Measurements from ENCODE around the gene IL37.

IL37 gene

DNA sequence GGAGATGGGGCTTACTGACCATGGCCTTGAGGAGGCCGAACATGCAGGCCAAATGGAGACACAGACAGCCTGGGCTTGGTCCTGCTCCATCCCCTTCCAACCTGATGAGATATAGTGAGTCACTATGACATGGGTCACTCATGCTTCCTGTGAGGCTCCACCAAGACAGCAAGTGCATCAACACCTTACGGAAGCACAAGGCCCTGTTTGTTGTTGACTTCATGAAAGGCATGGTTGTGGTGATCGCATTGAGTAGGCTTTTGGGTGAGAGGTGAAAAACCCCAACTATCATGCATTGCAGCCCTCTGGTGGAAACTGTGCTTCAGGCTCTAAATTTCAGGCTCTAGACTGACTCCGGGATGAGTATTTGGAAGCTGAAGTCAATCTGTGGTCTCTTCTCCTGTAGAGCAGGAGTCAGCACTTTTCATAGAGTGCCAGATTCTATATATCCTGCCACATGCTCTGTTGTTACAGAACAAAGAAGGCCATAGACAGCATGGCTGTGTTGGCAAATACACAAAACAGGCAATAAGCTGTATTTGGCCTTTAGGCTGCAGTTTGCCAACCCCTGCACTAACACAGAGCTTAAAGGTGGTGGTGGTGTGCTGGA, 10.1 kb downstream of the IL37 start:
- in situ Hi-C loops (cut with HindIII; ENCODE audit: low sequenced_read_pairs): no loop called here
- H3K4me3 ChIP-seq (ENCODE audit: low read depth, low read length): no peak overlapping the region
- no peak for DNase-seq (ENCODE audit: low read depth)
- TF ChIP-seq, protein P1, sequence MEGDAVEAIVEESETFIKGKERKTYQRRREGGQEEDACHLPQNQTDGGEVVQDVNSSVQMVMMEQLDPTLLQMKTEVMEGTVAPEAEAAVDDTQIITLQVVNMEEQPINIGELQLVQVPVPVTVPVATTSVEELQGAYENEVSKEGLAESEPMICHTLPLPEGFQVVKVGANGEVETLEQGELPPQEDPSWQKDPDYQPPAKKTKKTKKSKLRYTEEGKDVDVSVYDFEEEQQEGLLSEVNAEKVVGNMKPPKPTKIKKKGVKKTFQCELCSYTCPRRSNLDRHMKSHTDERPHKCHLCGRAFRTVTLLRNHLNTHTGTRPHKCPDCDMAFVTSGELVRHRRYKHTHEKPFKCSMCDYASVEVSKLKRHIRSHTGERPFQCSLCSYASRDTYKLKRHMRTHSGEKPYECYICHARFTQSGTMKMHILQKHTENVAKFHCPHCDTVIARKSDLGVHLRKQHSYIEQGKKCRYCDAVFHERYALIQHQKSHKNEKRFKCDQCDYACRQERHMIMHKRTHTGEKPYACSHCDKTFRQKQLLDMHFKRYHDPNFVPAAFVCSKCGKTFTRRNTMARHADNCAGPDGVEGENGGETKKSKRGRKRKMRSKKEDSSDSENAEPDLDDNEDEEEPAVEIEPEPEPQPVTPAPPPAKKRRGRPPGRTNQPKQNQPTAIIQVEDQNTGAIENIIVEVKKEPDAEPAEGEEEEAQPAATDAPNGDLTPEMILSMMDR (IDR thresholded peaks at IDR 0.05; ENCODE audit: low read depth, low read length, missing control alignments): no peak

DNA sequence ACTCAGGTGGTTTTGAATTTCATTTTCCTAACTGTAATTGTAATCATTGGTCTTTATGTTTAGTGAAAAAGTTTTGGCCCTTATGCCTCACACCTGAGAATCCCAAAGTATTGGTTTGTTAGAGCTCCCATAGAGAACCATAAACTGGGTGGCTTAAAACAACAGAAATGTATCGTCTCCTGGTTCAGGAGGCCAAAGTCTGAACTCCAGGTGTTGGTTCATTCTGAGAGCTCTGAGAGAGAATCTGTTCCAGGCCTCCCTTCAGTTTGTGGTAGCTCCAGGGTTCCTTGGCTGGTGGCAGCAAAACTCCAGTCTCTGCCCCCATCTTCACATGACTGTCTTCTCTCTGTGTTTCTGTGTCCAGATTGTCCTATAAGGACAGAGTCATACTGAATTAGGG, 11.0 kb downstream of the IL37 start:
- TF ChIP-seq, protein P1 (IDR thresholded peaks at IDR 0.05; ENCODE audit: low read depth, low read length, missing control alignments): no peak
- in situ Hi-C loops (cut with HindIII; ENCODE audit: low sequenced_read_pairs): no loop called here
- no peak overlapping the region for H3K4me3 ChIP-seq (ENCODE audit: low read depth, low read length)
- DNase-seq (ENCODE audit: low read depth): no peak

DNA sequence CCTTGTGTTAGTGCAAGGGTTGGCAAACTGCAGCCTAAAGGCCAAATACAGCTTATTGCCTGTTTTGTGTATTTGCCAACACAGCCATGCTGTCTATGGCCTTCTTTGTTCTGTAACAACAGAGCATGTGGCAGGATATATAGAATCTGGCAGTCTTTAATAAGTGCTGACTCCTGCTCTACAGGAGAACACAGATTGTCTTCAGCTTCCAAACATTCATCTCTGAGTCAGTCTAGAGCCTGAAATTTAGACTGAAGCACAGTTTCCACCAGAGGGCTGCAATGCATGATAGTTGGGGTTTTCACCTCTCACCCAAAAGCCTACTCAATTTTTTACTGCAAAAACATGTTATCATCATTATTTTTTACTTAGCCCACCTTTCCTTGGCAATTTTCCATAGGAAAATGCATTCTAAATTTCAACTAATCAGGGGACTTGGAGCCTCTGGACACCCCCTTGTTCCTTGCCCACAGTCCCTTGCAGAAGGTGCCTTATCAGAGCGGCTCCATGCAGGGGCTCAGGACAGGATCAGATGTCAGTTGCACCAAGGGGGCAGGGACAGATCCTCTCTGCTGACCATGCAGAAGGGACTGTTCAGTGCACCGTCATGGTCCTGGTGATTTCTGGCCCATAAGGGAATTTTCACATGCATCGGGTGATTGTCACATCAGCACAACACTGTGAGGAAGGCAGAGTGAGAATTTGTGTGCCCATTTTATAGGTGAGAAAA, 12.4 kb downstream of the IL37 start:
- TF ChIP-seq, protein P1 (IDR thresholded peaks at IDR 0.05; ENCODE audit: low read depth, low read length, missing control alignments): no peak
- in situ Hi-C loops (cut with HindIII; ENCODE audit: low sequenced_read_pairs): no loop called here
- no peak overlapping the region for H3K4me3 ChIP-seq (ENCODE audit: low read depth, low read length)
- DNase-seq (ENCODE audit: low read depth): no peak

GRCh38 chr2:112923967-112924338, 13.0 kb downstream of the IL37 start:
- TF ChIP-seq, protein P1 (IDR thresholded peaks at IDR 0.05; ENCODE audit: low read depth, low read length, missing control alignments): no peak
- in situ Hi-C loops (cut with HindIII; ENCODE audit: low sequenced_read_pairs): no loop called here
- no peak overlapping the region for H3K4me3 ChIP-seq (ENCODE audit: low read depth, low read length)
- no peak for DNase-seq (ENCODE audit: low read depth)

DNA sequence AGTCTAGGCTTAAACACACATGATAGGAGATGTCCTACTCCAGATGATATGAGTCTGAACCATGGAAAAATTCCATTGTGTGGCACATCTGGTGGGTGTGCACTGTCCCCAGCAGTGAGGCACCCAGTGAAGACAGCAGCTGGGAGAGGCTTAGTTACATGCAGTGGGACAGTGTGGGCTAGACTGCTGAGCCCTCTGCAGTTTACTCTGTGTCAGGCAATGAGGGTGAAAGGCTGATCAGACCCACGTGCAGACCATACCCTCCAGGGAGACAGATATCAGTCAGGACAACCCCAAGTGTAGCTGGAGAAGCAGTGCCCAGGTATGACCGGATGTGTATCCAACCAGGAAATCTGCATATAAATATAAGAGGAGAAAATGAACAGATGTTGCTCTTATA, 13.4 kb downstream of the IL37 start:
- in situ Hi-C loops (cut with HindIII; ENCODE audit: low sequenced_read_pairs): no loop called here
- no peak for DNase-seq (ENCODE audit: low read depth)
- TF ChIP-seq, protein P1 (IDR thresholded peaks at IDR 0.05; ENCODE audit: low read depth, low read length, missing control alignments): no peak
- H3K4me3 ChIP-seq (ENCODE audit: low read depth, low read length): no peak overlapping the region

GRCh38 chr2:112924821-112925220, 13.9 kb downstream of the IL37 start:
- TF ChIP-seq, protein P1 (IDR thresholded peaks at IDR 0.05; ENCODE audit: low read depth, low read length, missing control alignments): no peak
- DNase-seq (ENCODE audit: low read depth): no peak
- no peak overlapping the region for H3K4me3 ChIP-seq (ENCODE audit: low read depth, low read length)
- in situ Hi-C loops (cut with HindIII; ENCODE audit: low sequenced_read_pairs): loop anchor here (25.0 kb wide), 1 partner anchor 188 kb away; no protein-coding TSS in a partner anchor

Measured in astrocyte of the cerebellum (primary cell).